WTC11 (cell line): Measurements from ENCODE around the gene ADCY1. TPM values are rescaled to one million over a fixed set of nuclear protein-coding genes. Genes with fewer than 3 reads are reported as not detected.

Experiments
- ATAC-seq: fragments of 200-7000 bp; cut with Tn5 transposase; 2 replicates; pipeline ENCODE4 v1.10.0; 2021; ENCODE audit warnings: mild to moderate bottlenecking, moderate library complexity
- CTCF ChIA-PET: fragments of 300-600 bp; sonication (Branson Sonifier 250); formaldehyde crosslinking; loops from one replicate; lab custom pipeline; 2021; ENCODE audit warnings: antibody characterized with exemption; lab: Charles Lee
- POLR2A ChIA-PET: fragments of 350-600 bp; sonication (Branson Sonifier 250); formaldehyde crosslinking; loops from one replicate; lab custom pipeline; 2021; ENCODE audit warnings: antibody characterized with exemption; lab: Charles Lee
- DNase-seq: peaks from one replicate; pipeline ENCODE4 v3.0.0; 2021; ENCODE audit warnings: low spot score
- H3K27ac Mint-ChIP-seq: 2 replicates; pipeline ENCODE4 v1.8.0; 2021; ENCODE audit warnings: mixed read lengths
- H3K27me3 Mint-ChIP-seq: 2 replicates; pipeline ENCODE4 v1.8.0; 2021; ENCODE audit warnings: low read depth, mild to moderate bottlenecking, moderate library complexity, mixed read lengths
- H3K36me3 Mint-ChIP-seq: 2 replicates; pipeline ENCODE4 v1.8.0; 2021; ENCODE audit warnings: mixed read lengths
- H3K4me1 Mint-ChIP-seq: 2 replicates; pipeline ENCODE4 v1.8.0; 2022; ENCODE audit warnings: mixed read lengths
- H3K4me3 Mint-ChIP-seq: 2 replicates; pipeline ENCODE4 v1.8.0; 2021; ENCODE audit warnings: mild to moderate bottlenecking, moderate library complexity, mixed read lengths
- H3K9me3 Mint-ChIP-seq: 2 replicates; pipeline ENCODE4 v1.8.0; 2021; ENCODE audit warnings: mixed read lengths
- AR ChIP-seq: fragments of 250-450 bp; sonication (Bioruptor Pico); IDR thresholded peaks from 2 replicates; pipeline ENCODE4 v1.9.0; 2021; ENCODE audit warnings: mild to moderate bottlenecking
- ARID4B ChIP-seq: sonication (generic); formaldehyde crosslinking; IDR thresholded peaks from 2 replicates; pipeline ENCODE4 v1.8.0; 2023; ENCODE audit warnings: missing genetic modification reagents, mild to moderate bottlenecking, borderline replicate concordance
- CDX4 ChIP-seq: fragments of 250-450 bp; sonication (Bioruptor Pico); IDR thresholded peaks from 2 replicates; pipeline ENCODE4 v1.9.0; 2021; ENCODE audit warnings: moderate library complexity, mild to moderate bottlenecking, inconsistent platforms, borderline replicate concordance
- CREB1 ChIP-seq: sonication (generic); formaldehyde crosslinking; IDR thresholded peaks from 2 replicates; pipeline ENCODE4 v1.8.0; 2023; ENCODE audit warnings: mild to moderate bottlenecking, missing genetic modification reagents
- CTCF ChIP-seq: fragments of 200-600 bp; IDR thresholded peaks from 2 replicates; pipeline ENCODE4 v1.8.0; 2022; ENCODE audit warnings: antibody characterized with exemption
- MLX ChIP-seq: sonication (generic); formaldehyde crosslinking; IDR thresholded peaks from 2 replicates; pipeline ENCODE4 v1.8.1; 2023; ENCODE audit warnings: mild to moderate bottlenecking, missing genetic modification reagents, moderate library complexity
- MXD4 ChIP-seq: fragments of 250-450 bp; sonication (Bioruptor Pico); IDR thresholded peaks from 2 replicates; pipeline ENCODE4 v1.8.0; 2021; ENCODE audit warnings: mild to moderate bottlenecking, moderate library complexity, borderline replicate concordance
- MYBL2 ChIP-seq: sonication (generic); formaldehyde crosslinking; IDR thresholded peaks from 2 replicates; pipeline ENCODE4 v1.8.1; 2023; ENCODE audit warnings: mild to moderate bottlenecking, moderate library complexity, missing genetic modification reagents
- NFE2L1 ChIP-seq: sonication (generic); formaldehyde crosslinking; IDR thresholded peaks from 2 replicates; pipeline ENCODE4 v1.8.1; 2023; ENCODE audit warnings: missing genetic modification reagents
- NR2C2 ChIP-seq: sonication (generic); formaldehyde crosslinking; IDR thresholded peaks from 2 replicates; pipeline ENCODE4 v1.8.0; 2022; ENCODE audit warnings: mild to moderate bottlenecking, missing genetic modification reagents
- PRDM15 ChIP-seq: sonication (generic); formaldehyde crosslinking; IDR thresholded peaks from 2 replicates; pipeline ENCODE4 v1.8.0; 2022; ENCODE audit warnings: missing genetic modification reagents
- PRRX2 ChIP-seq: fragments of 250-450 bp; sonication (Bioruptor Pico); IDR thresholded peaks from 2 replicates; pipeline ENCODE4 v1.8.0; 2021; ENCODE audit warnings: mild to moderate bottlenecking
- SMAD3 ChIP-seq: sonication (generic); formaldehyde crosslinking; IDR thresholded peaks from 2 replicates; pipeline ENCODE4 v1.8.0; 2022; ENCODE audit warnings: missing genetic modification reagents, mild to moderate bottlenecking, borderline replicate concordance
- TEAD4 ChIP-seq: sonication (generic); formaldehyde crosslinking; IDR thresholded peaks from 2 replicates; pipeline ENCODE4 v1.8.0; 2022; ENCODE audit warnings: mild to moderate bottlenecking, missing genetic modification reagents
- ZMAT4 ChIP-seq: fragments of 250-450 bp; sonication (Bioruptor Pico); IDR thresholded peaks from 2 replicates; pipeline ENCODE4 v1.9.0; 2021; ENCODE audit warnings: mild to moderate bottlenecking
- ZNF317 ChIP-seq: sonication (generic); formaldehyde crosslinking; IDR thresholded peaks from 2 replicates; pipeline ENCODE4 v1.8.1; 2023; ENCODE audit warnings: low read depth, mild to moderate bottlenecking, moderate library complexity, missing genetic modification reagents, borderline replicate concordance
- ZNF396 ChIP-seq: fragments of 250-450 bp; sonication (Bioruptor Pico); IDR thresholded peaks from 2 replicates; pipeline ENCODE4 v1.8.0; 2021; ENCODE audit warnings: mild to moderate bottlenecking, moderate library complexity, borderline replicate concordance
- total RNA-seq: library from RNA; stranded (reverse); gene quantifications from 3 replicates; pipeline ENCODE4 v1.2.3, GENCODE V29; 2021
- TF ChIP-seq, protein P1 (sequence below): fragments of 250-450 bp; sonication (Bioruptor Pico); IDR thresholded peaks from 2 replicates; pipeline ENCODE4 v1.8.0; 2021; ENCODE audit warnings: mild to moderate bottlenecking

The ADCY1 gene
- total RNA-seq, 1 experiment from 2014 or later, result 29.0 TPM

GRCh38 chr7:45665172-45665571, 91.0 kb downstream of the ADCY1 start (continued):
- TF ChIP-seq, protein P1, sequence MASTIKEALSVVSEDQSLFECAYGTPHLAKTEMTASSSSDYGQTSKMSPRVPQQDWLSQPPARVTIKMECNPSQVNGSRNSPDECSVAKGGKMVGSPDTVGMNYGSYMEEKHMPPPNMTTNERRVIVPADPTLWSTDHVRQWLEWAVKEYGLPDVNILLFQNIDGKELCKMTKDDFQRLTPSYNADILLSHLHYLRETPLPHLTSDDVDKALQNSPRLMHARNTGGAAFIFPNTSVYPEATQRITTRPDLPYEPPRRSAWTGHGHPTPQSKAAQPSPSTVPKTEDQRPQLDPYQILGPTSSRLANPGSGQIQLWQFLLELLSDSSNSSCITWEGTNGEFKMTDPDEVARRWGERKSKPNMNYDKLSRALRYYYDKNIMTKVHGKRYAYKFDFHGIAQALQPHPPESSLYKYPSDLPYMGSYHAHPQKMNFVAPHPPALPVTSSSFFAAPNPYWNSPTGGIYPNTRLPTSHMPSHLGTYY (CRISPR knock-in tag), result no peak
- TF ChIP-seq ZNF396 (CRISPR knock-in tag) (no peak), CREB1 (CRISPR knock-in tag) (no peak)
- TF ChIP-seq, all 79 proteins: peak for 0

DNA sequence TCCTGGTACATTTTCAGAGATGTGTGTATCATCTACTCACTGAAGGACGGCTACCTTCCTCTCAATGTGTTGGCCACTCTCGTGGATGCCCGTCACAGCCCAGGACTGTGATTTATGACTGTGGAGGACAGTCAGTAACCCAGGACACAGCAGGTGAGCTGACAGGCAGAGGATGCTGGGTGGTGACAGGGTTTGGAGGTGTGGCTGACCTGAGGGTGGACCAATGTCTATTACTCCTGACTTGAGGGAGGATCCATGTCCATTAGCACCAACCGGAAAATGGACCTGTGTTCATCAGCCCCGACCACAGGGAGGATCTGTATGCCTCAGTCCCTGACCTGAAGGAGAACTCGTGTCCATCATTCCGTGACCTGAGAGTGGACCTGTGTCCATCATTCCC, 96.1 kb downstream of the ADCY1 start:
- no peaks in the 10 kb centered on the region for H3K27me3 Mint-ChIP-seq
- DNase-seq (peak; percentile 4), ATAC-seq (no peak)
- H3K27ac Mint-ChIP-seq, result no peak overlapping the region
- no peak overlapping the region for H3K4me3 Mint-ChIP-seq
- ChIA-PET POLR2A (no interaction called here), CTCF (no interaction called here)
- peaks cover 21% of the 10 kb centered on the region for H3K36me3 Mint-ChIP-seq
- no peaks in the 10 kb centered on the region for H3K4me1 Mint-ChIP-seq
- peaks cover 18% of the 10 kb centered on the region for H3K9me3 Mint-ChIP-seq
- TF ChIP-seq MXD4 (no peak), CDX4 (no peak), ZMAT4 (no peak), MYBL2 (CRISPR knock-in tag) (no peak), NR2C2 (CRISPR knock-in tag) (no peak), NFE2L1 (CRISPR knock-in tag) (no peak), PRDM15 (CRISPR knock-in tag) (no peak), PRRX2 (CRISPR knock-in tag) (no peak), AR (no peak), ARID4B (no peak), MLX (CRISPR knock-in tag) (no peak), TEAD4 (no peak), SMAD3 (CRISPR knock-in tag) (no peak), ZNF317 (CRISPR knock-in tag) (no peak), CTCF (no peak)
